Activated effector memory CD4-positive, alpha-beta T cell treated with Interleukin-2 at 50 U/mL for 16 hours (primary cell): Measurements from ENCODE around the gene CRTC3.
"Not testable (repeated sequence)": the region's sequence is repeated elsewhere in the genome, so short reads cannot be mapped to it uniquely, and the experiment has no call there.

ENCODE experiments used
- DNase-seq: peaks from one replicate; pipeline ENCODE4 v3.0.0-alpha.2; 2020

The CRTC3 gene

GRCh38 chr15:90633360-90633759 is 103.6 kb downstream of the CRTC3 start:
- DNase-seq = no peak

- not testable (repeated sequence) for DNase-seq
These were observed 107.3 kb downstream of the CRTC3 start for GRCh38 chr15:90636993-90637392.

DNA sequence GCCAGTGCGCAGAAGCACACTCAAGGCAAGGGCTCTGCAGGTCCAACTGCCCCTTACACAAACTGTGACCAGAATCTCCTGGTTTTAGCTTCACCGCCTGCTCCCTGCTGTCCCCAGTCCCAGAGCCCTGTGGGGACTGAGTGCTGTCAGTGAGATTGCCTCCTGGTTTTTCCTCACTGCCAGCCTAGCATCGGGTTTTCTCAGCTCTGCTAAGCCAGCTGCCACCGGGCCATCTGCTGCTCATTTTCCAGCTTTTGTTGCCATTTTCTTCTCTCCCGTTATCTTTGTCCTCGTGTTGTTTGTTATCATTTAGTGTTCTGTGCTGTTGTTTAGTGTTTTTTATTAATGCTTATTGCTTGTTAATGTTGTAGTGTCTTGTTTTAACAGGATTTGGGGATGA is 108.0 kb downstream of the CRTC3 start:
- no peak for DNase-seq

- no peak for DNase-seq
These were observed 108.5 kb downstream of the CRTC3 start for GRCh38 chr15:90638201-90638691.

- DNase-seq = no peak
These were observed 109.2 kb downstream of the CRTC3 start for GRCh38 chr15:90638963-90639362.

GRCh38 chr15:90640862-90641261 is 111.1 kb downstream of the CRTC3 start:
- DNase-seq = no peak

DNA sequence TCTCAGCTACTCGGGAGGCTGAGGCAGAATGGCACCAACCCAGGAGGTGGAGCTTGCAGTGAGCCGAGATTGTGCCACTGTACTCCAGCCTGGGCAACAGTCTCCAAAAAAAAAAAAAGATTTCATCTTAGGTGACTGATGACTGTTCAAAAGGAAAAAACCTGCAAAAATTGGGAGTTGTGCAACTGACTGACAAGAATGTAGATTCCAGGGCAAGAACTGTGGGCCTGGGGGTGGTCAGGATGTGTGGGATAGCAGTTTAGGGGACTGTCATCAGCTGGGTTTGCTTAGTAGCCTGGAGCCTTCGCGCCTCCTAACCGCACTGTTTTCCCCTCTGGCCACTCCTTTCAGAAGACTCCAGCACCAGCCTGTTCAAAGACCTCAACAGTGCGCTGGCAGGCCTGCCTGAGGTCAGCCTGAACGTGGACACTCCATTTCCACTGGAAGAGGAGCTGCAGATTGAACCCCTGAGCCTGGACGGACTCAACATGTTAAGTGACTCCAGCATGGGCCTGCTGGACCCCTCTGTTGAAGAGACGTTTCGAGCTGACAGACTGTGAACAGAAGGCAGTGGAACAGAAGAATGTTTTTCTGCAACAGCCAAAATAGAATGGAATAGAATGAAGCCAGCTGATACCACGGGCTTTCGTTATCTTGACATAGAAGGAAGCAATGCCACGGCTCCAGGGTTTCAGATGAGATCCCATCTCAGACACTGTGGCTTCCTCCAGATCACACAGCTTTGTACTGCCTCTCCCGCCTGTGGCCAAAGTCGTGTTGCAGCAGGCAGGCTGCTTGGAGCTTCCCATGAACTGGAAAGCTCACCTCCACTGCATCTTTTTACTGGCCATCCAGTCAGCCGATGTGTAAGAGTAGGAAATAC is 112.1 kb downstream of the CRTC3 start:
- DNase-seq = no peak

DNA sequence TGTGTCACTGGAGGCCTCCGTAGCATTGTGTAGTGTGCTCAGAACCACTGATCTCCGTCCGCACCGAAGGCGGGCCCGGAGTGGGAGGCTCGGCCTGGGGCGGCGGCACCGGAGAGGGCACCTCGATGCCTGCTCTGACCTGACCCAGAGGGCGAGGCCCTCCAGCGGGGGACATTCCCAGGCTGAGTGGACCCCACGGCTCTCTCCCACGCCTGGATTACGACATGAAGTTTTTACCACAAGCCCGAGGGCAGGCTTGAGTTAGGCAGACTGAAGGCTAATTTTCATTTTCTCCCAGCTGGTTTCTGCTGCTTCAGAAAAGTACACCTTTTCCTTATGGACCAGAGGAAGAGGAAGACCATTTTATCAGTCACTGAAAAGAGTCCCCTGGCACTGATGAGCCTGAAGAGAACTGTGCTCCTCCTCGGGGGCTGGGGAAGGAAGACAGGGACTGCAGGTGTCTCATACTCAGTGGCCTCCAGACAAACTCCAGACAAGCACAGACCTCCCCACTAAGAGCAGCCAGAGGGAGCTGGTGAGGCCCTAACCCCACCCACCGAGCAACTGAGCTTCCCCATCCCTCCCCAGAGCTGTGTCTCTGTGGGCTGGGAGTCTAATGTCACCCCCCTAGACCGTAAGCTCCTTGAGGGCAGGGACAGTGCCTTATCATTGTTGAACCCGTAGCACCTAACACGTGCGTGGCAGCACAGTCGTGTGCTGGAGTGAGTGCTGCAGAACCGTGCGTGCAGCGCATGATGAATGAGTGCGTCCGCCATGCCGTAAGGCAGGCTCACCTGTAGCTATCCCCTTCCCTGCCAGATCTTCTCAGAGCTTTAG is 113.0 kb downstream of the CRTC3 start:
- no peak for DNase-seq

DNA sequence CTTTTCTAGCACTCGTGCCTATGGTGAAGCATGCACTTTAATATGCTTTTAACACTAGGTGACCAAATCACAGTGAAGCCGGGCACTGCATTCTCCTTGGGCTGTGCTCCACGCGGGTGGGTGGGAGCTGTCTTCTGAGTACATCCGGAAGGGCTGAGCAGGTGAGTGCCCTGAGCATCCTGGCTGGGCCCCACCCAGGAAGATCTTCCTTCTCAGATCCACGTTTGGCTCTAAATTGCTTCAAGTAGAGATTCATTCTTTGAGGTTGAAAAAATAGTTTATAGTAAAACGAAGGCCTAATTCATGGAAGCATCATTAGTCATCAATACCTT is 113.5 kb downstream of the CRTC3 start:
- DNase-seq = no peak

- DNase-seq = no peak
These were observed 114.8 kb downstream of the CRTC3 start for GRCh38 chr15:90644526-90644925.

DNA sequence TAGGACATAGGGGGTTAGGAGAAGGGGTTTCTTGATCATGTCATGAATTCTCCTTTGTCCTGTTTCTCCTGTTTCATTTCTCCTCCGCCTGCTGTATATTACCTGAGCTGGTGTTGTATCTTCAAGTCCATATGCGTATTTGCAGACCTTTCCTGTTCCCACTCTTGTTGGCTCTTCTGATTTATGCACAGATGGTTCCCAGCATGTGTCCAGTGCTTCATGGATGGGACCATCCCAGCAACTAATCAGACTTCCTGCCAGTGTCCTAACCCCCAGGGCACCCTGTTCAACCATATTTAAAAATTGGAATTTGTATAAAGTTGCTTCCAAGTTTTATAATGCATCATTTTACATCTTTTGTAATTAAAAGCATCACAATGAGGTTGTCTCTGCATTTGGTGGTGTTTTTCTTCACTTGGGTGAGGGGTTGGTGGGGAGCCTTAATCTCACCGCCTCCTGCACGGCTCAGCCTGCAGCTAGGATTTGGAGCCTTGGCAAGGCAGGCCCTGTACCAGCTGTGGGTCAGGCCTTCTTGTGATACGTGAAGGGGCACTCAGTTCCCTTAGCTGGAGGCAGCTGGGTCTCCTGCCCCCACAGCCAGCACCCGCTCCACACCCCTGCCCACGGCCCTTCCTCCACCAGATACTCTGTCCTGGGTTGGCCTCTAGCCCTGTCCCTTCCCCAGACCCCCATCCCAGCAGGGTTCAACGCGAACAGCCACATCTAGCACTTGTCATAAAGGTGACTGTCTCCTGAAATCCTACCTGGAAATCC is 115.4 kb downstream of the CRTC3 start:
- DNase-seq = no peak

- DNase-seq = no peak
These were observed 116.3 kb downstream of the CRTC3 start for GRCh38 chr15:90645873-90646575.

DNA sequence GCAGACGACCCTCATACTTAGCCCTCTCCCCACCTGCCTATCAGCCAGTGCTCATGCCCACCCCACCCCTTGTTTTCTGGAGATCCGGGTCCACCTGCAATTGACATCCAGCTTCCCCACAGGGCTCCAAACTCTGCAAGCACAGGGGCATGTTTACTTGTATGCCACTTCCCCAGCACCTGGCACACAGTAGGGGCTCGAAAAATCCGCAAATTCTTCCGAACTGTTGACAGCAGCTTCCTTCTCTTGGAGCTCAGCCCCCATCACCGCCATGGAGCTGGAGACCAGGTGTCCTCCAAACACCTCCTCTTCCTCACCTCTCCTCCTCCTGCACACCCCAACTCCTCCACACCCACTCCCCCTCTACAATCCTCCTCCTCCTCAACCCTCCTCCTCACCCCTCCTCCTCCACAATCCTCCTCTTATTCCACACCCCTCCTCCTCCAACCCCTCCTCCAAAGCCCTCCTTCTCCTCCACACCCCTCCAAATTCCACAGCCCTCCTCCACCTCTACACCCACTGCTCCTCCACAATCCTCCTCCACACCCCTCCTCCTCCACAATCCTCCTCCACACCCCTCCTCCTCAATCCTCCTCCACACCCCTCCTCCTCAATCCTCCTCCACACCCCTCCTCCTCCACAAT is 117.1 kb downstream of the CRTC3 start:
- no peak for DNase-seq

DNA sequence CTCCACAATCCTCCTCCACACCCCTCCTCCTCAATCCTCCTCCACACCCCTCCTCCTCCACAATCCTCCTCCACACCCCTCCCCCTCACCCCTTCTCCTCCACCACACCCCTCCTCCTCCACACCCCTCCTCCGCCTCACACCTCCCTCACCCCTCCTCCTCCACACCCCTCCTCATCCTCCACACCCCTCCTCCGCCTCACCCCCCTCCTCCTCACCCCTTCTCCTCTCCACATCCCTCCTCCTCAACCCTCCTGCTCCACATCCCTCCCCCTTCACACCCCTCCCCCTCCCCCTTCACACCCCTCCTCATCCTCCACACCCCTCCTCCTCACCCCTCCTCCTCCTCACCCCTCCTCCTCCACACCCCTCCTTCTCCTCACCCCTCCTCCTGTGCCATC is 117.6 kb downstream of the CRTC3 start:
- DNase-seq = no peak

- peak; percentile 41 for DNase-seq
These were observed 118.7 kb downstream of the CRTC3 start for GRCh38 chr15:90648137-90649070.

DNA sequence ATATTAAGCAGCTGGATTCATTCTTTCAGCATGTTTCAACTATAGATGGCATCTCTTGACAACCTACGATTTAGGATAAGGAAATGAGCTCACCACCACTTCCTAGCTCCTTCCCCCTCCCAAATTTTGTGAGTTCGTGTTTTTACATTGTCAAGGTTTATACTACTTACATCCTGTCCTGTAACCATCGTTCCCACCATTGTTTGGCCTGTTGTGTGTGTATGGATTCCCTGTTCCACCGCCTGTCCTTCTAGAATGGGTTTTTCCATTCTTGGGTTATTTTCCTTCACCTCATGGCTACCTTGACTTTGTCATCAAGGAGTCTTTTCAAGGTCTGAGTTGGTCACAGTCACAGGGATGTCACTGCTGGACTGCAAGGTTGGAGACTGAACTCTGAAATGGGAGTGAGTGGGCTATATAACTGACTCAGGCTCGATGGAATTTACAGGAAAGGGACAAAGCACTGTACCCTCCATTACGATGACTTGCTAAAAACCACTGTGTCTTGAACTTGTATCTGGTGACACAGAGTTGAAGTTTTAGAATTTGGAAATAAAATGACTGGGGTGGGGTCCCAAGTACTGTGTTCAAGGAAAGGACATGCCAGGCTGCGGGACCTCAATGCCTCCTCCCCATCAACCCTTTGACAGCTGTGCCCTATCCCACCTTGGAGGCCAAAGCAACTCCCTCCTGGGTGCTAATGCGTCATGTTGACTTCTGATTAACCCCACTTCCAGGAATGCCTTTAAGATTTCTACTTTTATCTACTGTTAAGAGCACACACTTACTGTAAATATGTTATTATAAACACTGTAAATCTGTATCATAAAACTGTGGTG is 120.6 kb downstream of the CRTC3 start:
- no peak for DNase-seq

DNA sequence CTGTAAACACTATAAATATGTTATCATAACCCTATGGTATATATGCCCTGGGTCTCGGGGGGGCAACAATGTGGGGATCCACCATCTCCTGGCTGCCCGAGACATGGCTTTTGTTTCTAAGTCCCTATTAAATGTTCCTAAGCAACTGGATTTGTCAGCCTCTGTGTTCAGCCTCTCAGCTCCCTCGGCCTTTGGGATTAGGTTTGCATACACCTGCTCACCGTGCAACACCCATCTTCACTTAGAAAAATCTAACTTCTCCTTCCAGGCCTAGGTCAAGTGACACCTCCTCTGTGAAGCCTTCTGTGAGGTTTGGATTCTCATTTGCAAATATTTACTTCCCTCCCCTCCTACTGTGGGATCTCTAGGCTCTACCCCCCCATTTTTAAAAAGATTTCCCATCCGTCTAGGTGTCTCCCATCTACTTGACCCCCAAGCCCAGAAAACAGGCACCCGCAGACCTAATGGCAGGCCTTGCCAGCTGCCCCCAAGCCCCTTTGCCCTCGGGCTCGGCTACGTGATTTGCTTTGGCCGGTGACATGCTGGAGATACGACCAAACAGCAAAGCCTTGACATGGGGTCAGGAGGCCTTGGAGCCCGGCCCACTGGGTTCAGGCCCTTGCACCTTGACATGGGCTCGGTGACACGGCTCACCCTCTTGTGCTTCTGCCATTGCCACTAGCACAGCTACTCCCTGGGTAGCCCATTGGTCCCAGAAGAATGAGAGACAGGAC is 121.4 kb downstream of the CRTC3 start:
- no peak for DNase-seq

DNA sequence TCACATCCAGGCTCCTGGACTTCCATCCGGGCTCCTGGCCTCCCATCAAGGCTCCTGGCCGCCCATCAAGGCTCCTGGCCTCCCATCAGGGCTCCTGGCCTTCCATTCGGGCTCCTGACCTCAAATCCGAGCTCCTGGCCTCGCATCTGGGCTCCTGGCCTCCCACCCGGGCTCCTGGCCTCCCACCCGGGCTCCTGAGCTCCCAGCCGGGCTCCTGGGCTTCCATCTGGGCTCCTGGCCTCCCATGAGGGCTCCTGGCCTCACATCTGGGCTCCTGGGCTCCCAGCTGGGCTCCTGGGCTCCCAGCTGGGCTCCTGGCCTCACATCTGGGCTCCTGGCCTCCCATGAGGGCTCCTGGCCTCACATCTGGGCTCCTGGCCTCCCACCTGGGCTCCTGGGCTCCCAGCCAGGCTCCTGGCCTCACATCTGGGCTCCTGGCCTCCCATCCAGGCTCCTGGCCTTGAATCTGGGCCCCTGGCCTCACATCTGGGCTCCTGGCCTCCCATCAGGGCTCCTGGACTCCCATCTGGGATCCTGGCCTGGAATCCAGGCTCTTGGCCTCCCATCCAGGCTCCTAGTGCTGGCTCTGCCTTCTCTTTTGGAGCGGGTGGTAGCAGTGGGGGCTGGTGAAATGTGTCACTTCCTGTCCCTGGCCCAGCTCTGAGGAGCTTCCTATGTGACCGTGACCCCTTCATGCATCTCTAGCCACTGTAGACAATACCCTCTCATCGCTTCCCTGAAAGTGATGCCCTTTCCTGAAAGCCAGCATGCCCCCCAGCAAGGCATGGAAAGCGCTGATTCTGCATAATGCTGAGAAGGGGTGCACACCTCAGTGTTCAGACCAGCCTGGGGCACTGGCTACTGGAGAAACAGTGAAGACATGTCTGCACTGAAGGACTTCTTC is 124.8 kb downstream of the CRTC3 start:
- DNase-seq = no peak
